GM18502 (cell line): Measurements from ENCODE around the gene BICRA.

Experiments
- ATAC-seq: cut with Tn5 transposase; IDR thresholded peaks from one replicate; pipeline ENCODE4 v1.9.1; 2021; ENCODE audit warnings: mild to moderate bottlenecking; ENCODE audit not compliant: unreplicated experiment, poor library complexity

Gene BICRA

GRCh38 chr19:47682939-47683338, 74.0 kb downstream of the BICRA start:
- no peak for ATAC-seq

- no peak for ATAC-seq
Observed at GRCh38 chr19:47686679-47687450, 77.9 kb downstream of the BICRA start.

- ATAC-seq, result no peak
Observed at GRCh38 chr19:47687906-47688305, 79.0 kb downstream of the BICRA start.

GRCh38 chr19:47691090-47691489, 82.2 kb downstream of the BICRA start:
- no peak for ATAC-seq

GRCh38 chr19:47691782-47692181, 82.8 kb downstream of the BICRA start:
- ATAC-seq, result no peak

GRCh38 chr19:47693489-47693888, 84.6 kb downstream of the BICRA start:
- ATAC-seq, result no peak

GRCh38 chr19:47693903-47694302, 85.0 kb downstream of the BICRA start:
- no peak for ATAC-seq

- no peak for ATAC-seq
Observed at GRCh38 chr19:47694466-47695273, 85.7 kb downstream of the BICRA start.

GRCh38 chr19:47695533-47696262, 86.8 kb downstream of the BICRA start:
- no peak for ATAC-seq

- ATAC-seq, result no peak
Observed at GRCh38 chr19:47696635-47697034, 87.7 kb downstream of the BICRA start.

- ATAC-seq, result no peak
Observed at GRCh38 chr19:47697863-47698609, 89.1 kb downstream of the BICRA start.

- no peak for ATAC-seq
Observed at GRCh38 chr19:47698631-47699359, 89.9 kb downstream of the BICRA start.

- ATAC-seq, result no peak
Observed at GRCh38 chr19:47699360-47699917, 90.5 kb downstream of the BICRA start.

- ATAC-seq, result no peak
Observed at GRCh38 chr19:47700934-47701716, 92.2 kb downstream of the BICRA start.

GRCh38 chr19:47701717-47702552, 93.0 kb downstream of the BICRA start:
- no peak for ATAC-seq

- ATAC-seq, result no peak
Observed at GRCh38 chr19:47702671-47703070, 93.7 kb downstream of the BICRA start.

- no peak for ATAC-seq
Observed at GRCh38 chr19:47703301-47703700, 94.4 kb downstream of the BICRA start.

- no peak for ATAC-seq
Observed at GRCh38 chr19:47704024-47704423, 95.1 kb downstream of the BICRA start.
